ENCODE results near the gene ITPK1. TPM values are rescaled to one million over a fixed set of nuclear protein-coding genes. Genes with fewer than 3 reads are reported as not detected.

Gene ITPK1
- total RNA-seq, 1 donor from 2014 or later = 30.5 TPM

DNA sequence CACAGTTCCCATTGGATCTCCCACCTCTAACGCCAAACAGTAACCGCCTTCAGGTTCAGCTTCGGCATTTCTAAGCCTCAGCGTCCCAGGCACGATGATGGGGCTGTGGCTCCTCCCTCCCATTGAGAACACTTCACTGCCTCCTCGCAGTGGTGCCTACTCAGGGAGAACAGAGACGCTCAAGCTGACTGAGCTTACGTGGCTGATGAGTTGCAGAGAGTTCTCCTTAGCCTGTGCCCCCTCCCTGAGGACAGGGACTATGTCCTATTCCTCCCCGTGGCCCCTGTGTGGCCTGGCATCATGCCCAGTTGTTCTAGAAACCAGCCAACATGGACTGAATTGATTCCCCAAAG is 87.0 kb downstream of the ITPK1 start:
- no peaks in the 10 kb centered on the region for H3K27me3 Mint-ChIP-seq (ENCODE audit: low read depth)
- H3K9me3 Mint-ChIP-seq = no peaks in the 10 kb centered on the region
- no peak for TF ChIP-seq CTCF (IDR thresholded peaks at IDR 0.05; ENCODE audit: unreplicated experiment)
- H3K4me3 Mint-ChIP-seq = no peak overlapping the region
- H3K27ac Mint-ChIP-seq = no peak overlapping the region
- peaks cover 19% of the 10 kb centered on the region for H3K4me1 Mint-ChIP-seq
- no peaks in the 10 kb centered on the region for H3K36me3 Mint-ChIP-seq
- DNase-seq (ENCODE audit: low spot score in 2 of 2, unreplicated experiment in 2 of 2) = no peak

DNA sequence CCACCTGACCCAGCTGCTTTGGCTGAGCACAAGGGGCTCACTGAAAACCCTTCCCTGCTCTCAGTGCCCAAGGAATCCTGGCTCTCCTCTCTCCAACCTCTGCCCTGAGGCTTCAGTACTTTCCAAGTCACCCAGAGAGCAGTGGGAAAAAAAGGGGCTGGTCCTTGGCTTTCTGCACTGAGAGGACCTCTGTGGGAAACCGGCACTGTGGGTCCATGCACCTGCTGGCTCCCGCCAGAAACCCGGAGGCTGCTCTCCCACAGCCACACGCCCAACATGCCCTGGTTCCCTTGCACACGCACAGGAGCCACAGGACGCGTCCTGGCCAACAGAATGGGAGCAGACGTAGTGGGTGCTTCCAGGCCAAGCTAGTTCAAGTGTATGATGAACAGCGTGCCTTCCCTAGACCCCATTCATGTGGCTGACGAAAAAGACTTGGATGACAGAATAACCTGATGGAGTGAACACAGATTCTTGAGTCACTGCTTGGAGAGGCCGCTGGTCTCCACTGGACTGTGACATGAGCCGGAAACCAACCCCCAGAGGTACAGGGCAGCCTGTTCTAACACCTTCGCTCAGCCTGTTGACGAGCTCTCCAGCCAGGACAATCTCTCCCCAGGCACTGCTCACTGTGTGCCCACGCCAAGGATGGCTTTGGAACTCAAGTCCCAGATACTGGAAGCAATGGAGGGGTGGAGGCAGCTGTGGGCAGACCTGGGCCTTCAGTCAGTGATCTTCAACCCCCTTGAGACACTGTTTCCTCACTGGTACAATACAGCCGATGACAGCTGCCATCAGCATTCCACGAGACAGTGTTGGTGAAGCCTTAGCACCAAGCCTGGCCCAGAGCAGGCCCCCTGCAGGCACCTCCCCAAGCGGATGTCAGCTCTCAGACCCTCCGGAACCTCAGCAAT is 87.7 kb downstream of the ITPK1 start:
- no peak for TF ChIP-seq CTCF (IDR thresholded peaks at IDR 0.05; ENCODE audit: unreplicated experiment)
- no peaks in the 10 kb centered on the region for H3K36me3 Mint-ChIP-seq
- DNase-seq (ENCODE audit: low spot score in 2 of 2, unreplicated experiment in 2 of 2) = no peak
- no peaks in the 10 kb centered on the region for H3K27me3 Mint-ChIP-seq (ENCODE audit: low read depth)
- H3K9me3 Mint-ChIP-seq = no peaks in the 10 kb centered on the region
- no peak overlapping the region for H3K27ac Mint-ChIP-seq
- peaks cover 13% of the 10 kb centered on the region for H3K4me1 Mint-ChIP-seq
- H3K4me3 Mint-ChIP-seq = no peak overlapping the region

GRCh38 chr14:93026339-93026738 is 89.4 kb downstream of the ITPK1 start:
- Mint-ChIP-seq H3K36me3 (no peaks in the 10 kb centered on the region), H3K27ac (no peak overlapping the region)
- TF ChIP-seq CTCF (IDR thresholded peaks at IDR 0.05; ENCODE audit: unreplicated experiment) = no peak

DNA sequence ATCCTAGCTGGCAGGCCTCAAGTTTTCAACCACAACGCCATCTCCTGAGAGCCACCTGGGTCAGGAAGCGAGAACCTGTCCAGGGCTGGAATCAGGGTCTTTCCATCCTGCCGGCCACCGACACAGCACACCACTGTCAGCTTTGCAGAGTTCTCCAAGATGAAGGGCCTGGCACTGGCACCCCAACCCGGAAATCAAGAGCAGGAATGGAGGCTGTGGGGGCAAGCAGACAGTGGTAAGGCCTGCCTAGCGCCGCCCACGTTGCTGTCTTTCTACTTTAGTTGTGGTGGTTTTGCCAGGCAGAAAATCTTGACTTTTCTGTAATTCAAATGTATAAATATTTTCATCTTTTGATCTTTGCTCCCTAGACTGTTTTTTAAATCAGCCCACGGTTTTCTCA is 90.7 kb downstream of the ITPK1 start:
- Mint-ChIP-seq H3K27ac (no peak overlapping the region), H3K27me3 (ENCODE audit: low read depth) (no peaks in the 10 kb centered on the region), H3K36me3 (no peaks in the 10 kb centered on the region), H3K9me3 (no peaks in the 10 kb centered on the region), H3K4me3 (no peak overlapping the region), H3K4me1 (peaks cover 2% of the 10 kb centered on the region)
- no peak for TF ChIP-seq CTCF (IDR thresholded peaks at IDR 0.05; ENCODE audit: unreplicated experiment)
- DNase-seq (ENCODE audit: low spot score in 2 of 2, unreplicated experiment in 2 of 2) = no peak

More at GRCh38 chr14:93026339-93026738, 89.4 kb downstream of the ITPK1 start:
- H3K4me3 Mint-ChIP-seq = no peak overlapping the region
- DNase-seq (ENCODE audit: low spot score in 2 of 2, unreplicated experiment in 2 of 2) = no peak
- no peaks in the 10 kb centered on the region for H3K9me3 Mint-ChIP-seq
- no peaks in the 10 kb centered on the region for H3K27me3 Mint-ChIP-seq (ENCODE audit: low read depth)
- H3K4me1 Mint-ChIP-seq = peaks cover 2% of the 10 kb centered on the region

GRCh38 chr14:93024493-93024892 is 91.2 kb downstream of the ITPK1 start:
- H3K9me3 Mint-ChIP-seq = no peaks in the 10 kb centered on the region
- H3K4me1 Mint-ChIP-seq = peaks cover 2% of the 10 kb centered on the region
- no peak for DNase-seq (ENCODE audit: low spot score in 2 of 2, unreplicated experiment in 2 of 2)
- H3K27ac Mint-ChIP-seq = no peak overlapping the region
- no peaks in the 10 kb centered on the region for H3K27me3 Mint-ChIP-seq (ENCODE audit: low read depth)
- H3K4me3 Mint-ChIP-seq = no peak overlapping the region
- TF ChIP-seq CTCF (IDR thresholded peaks at IDR 0.05; ENCODE audit: unreplicated experiment) = no peak
- no peaks in the 10 kb centered on the region for H3K36me3 Mint-ChIP-seq

All from mesothelial cell of epicardium (in vitro differentiated cells).